ENCODE data around the gene SFXN4.
"Not testable (repeated sequence)": the region's sequence is repeated elsewhere in the genome, so short reads cannot be mapped to it uniquely, and the experiment has no call there.

SFXN4 gene

GRCh38 chr10:119139464-119140067 lies 25.9 kb downstream of the SFXN4 start:
- DNase-seq, result no peak

- no peak for DNase-seq
Measured at GRCh38 chr10:119138346-119139306, 26.9 kb downstream of the SFXN4 start.

GRCh38 chr10:119137878-119138277 lies 27.6 kb downstream of the SFXN4 start:
- not testable (repeated sequence) for DNase-seq

- DNase-seq, result no peak
Measured at GRCh38 chr10:119136084-119136483, 29.4 kb downstream of the SFXN4 start.

GRCh38 chr10:119135513-119135881 lies 30.0 kb downstream of the SFXN4 start:
- DNase-seq, result no peak

- no peak for DNase-seq
Measured at GRCh38 chr10:119133949-119134348, 31.6 kb downstream of the SFXN4 start.

GRCh38 chr10:119132521-119133345 lies 32.8 kb downstream of the SFXN4 start:
- DNase-seq, result no peak

- DNase-seq, result no peak
Measured at GRCh38 chr10:119131512-119132240, 33.8 kb downstream of the SFXN4 start.

- DNase-seq, result no peak
Measured at GRCh38 chr10:119129721-119130120, 35.8 kb downstream of the SFXN4 start.

GRCh38 chr10:119125942-119126341 lies 39.6 kb downstream of the SFXN4 start:
- DNase-seq, result no peak

GRCh38 chr10:119120875-119121274 lies 44.6 kb downstream of the SFXN4 start:
- DNase-seq, result no peak

GRCh38 chr10:119120413-119120867 lies 45.1 kb downstream of the SFXN4 start:
- DNase-seq, result no peak

GRCh38 chr10:119119400-119119799 lies 46.1 kb downstream of the SFXN4 start:
- no peak for DNase-seq

- no peak for DNase-seq
Measured at GRCh38 chr10:119118231-119118630, 47.3 kb downstream of the SFXN4 start.

- DNase-seq, result no peak
Measured at GRCh38 chr10:119116326-119116951, 49.1 kb downstream of the SFXN4 start.

- DNase-seq, result no peak
Measured at GRCh38 chr10:119115926-119116325, 49.6 kb downstream of the SFXN4 start.

- no peak for DNase-seq
Measured at GRCh38 chr10:119113751-119114732, 51.5 kb downstream of the SFXN4 start.

- DNase-seq, result no peak
Measured at GRCh38 chr10:119112056-119112455, 53.5 kb downstream of the SFXN4 start.

- not testable (repeated sequence) for DNase-seq
Measured at GRCh38 chr10:119107771-119108170, 57.7 kb downstream of the SFXN4 start.

- not testable (repeated sequence) for DNase-seq
Measured at GRCh38 chr10:119107106-119107505, 58.4 kb downstream of the SFXN4 start.

- DNase-seq, result not testable (repeated sequence)
Measured at GRCh38 chr10:119105899-119106298, 59.6 kb downstream of the SFXN4 start.
